ENCODE measurements around the gene CDCA8.
"Not testable (repeated sequence)": the region's sequence is repeated elsewhere in the genome, so short reads cannot be mapped to it uniquely, and the experiment has no call there.

The CDCA8 gene

GRCh38 chr1:37680933-37681332, 11.4 kb upstream of the CDCA8 start:
- H3K4me3 ChIP-seq (replicated peaks; ENCODE audit: low read depth, low read length), result no peak overlapping the region
- no peak for DNase-seq (ENCODE audit: extremely low read depth, insufficient read length)

DNA sequence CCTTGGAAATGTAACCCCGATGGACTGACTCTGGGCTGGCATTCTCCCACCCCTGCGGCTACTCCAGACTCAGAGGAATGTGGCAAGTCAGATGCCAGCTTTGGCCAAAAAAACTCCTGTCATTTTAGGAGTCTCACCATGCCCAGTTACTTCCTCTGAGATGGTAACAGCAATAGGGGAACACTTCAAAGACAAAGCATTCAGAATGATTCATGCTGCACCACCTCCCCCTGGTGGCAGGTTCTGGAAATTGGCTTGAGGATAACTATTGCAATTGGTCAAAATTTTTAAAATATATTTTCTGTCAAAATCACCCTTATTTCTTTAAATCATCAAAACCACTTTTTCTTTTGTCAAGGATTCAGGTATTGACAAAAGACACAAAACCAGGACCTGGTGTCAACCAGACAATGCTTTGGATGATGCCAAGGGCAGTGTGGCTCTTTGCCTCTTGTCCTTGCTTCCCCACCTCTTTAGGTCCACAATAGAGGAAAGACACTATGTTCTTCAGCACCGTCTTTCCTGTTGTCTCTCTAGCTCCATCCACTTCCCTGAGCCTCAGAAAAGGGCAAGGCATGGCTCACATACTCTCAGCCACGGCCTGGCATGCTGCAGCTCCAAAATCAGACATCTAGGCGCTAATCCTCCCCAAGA, 9.9 kb upstream of the CDCA8 start:
- TF ChIP-seq, protein P1, sequence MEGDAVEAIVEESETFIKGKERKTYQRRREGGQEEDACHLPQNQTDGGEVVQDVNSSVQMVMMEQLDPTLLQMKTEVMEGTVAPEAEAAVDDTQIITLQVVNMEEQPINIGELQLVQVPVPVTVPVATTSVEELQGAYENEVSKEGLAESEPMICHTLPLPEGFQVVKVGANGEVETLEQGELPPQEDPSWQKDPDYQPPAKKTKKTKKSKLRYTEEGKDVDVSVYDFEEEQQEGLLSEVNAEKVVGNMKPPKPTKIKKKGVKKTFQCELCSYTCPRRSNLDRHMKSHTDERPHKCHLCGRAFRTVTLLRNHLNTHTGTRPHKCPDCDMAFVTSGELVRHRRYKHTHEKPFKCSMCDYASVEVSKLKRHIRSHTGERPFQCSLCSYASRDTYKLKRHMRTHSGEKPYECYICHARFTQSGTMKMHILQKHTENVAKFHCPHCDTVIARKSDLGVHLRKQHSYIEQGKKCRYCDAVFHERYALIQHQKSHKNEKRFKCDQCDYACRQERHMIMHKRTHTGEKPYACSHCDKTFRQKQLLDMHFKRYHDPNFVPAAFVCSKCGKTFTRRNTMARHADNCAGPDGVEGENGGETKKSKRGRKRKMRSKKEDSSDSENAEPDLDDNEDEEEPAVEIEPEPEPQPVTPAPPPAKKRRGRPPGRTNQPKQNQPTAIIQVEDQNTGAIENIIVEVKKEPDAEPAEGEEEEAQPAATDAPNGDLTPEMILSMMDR (IDR thresholded peaks at IDR 0.05; ENCODE audit: insufficient read depth, low read length, poor library complexity, severe bottlenecking), result peak; percentile 83
- DNase-seq (ENCODE audit: extremely low read depth, insufficient read length), result peak; percentile 22
- H3K4me3 ChIP-seq (replicated peaks; ENCODE audit: low read depth, low read length), result no peak overlapping the region
- H3K36me3 ChIP-seq (ENCODE audit: control insufficient read depth, insufficient read depth, low read length), result peaks cover 11% of the 10 kb centered on the region
- no peaks in the 10 kb centered on the region for H3K27me3 ChIP-seq (replicated peaks; ENCODE audit: control insufficient read depth, insufficient read depth, low read length)

More at GRCh38 chr1:37680933-37681332, 11.4 kb upstream of the CDCA8 start:
- Histone ChIP-seq H3K27me3 (replicated peaks; ENCODE audit: control insufficient read depth, insufficient read depth, low read length) (no peaks in the 10 kb centered on the region), H3K36me3 (ENCODE audit: control insufficient read depth, insufficient read depth, low read length) (peaks cover 5% of the 10 kb centered on the region)
- TF ChIP-seq, protein P1 (IDR thresholded peaks at IDR 0.05; ENCODE audit: insufficient read depth, low read length, poor library complexity, severe bottlenecking), result no peak

GRCh38 chr1:37684182-37684581, 8.1 kb upstream of the CDCA8 start:
- not testable (repeated sequence) for H3K27me3 ChIP-seq (replicated peaks; ENCODE audit: control insufficient read depth, insufficient read depth, low read length); H3K4me3 ChIP-seq (replicated peaks; ENCODE audit: low read depth, low read length); DNase-seq (ENCODE audit: extremely low read depth, insufficient read length)
- H3K36me3 ChIP-seq (ENCODE audit: control insufficient read depth, insufficient read depth, low read length), result peaks cover 12% of the 10 kb centered on the region

- Histone ChIP-seq H3K27me3 (replicated peaks; ENCODE audit: control insufficient read depth, insufficient read depth, low read length) (no peaks in the 10 kb centered on the region), H3K4me3 (replicated peaks; ENCODE audit: low read depth, low read length) (no peak overlapping the region), H3K36me3 (ENCODE audit: control insufficient read depth, insufficient read depth, low read length) (peaks cover 12% of the 10 kb centered on the region)
- no peak for DNase-seq (ENCODE audit: extremely low read depth, insufficient read length)
- TF ChIP-seq, protein P1 (IDR thresholded peaks at IDR 0.05; ENCODE audit: insufficient read depth, low read length, poor library complexity, severe bottlenecking), result no peak
Measured at GRCh38 chr1:37685722-37686121, 6.6 kb upstream of the CDCA8 start.

DNA sequence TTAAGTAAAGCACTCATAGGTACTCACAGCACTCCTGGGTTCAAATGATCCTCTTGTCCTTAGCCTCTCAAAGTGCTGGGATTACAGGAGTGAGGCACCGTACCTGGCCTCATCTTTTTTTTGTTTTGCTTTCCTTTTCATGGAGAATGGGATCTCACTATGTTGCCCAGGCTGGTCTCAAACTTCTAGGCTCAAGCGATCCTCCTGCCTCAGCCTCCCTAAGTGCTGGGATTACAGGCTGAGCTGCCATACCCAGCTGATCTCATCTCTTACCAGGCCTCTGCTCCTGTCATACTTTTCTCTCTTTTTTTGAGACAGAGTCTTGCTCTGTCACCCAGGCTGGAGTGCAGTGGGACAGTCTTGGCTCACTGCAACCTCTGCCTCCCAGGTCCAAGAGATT, 4.6 kb upstream of the CDCA8 start:
- DNase-seq (ENCODE audit: extremely low read depth, insufficient read length); H3K4me3 ChIP-seq (replicated peaks; ENCODE audit: low read depth, low read length); H3K36me3 ChIP-seq (ENCODE audit: control insufficient read depth, insufficient read depth, low read length); H3K27me3 ChIP-seq (replicated peaks; ENCODE audit: control insufficient read depth, insufficient read depth, low read length): not testable (repeated sequence)

GRCh38 chr1:37688926-37689325, 3.4 kb upstream of the CDCA8 start:
- TF ChIP-seq, protein P1 (IDR thresholded peaks at IDR 0.05; ENCODE audit: insufficient read depth, low read length, poor library complexity, severe bottlenecking), result no peak
- DNase-seq (ENCODE audit: extremely low read depth, insufficient read length), result no peak
- Histone ChIP-seq H3K4me3 (replicated peaks; ENCODE audit: low read depth, low read length) (peak overlapping the region; percentile 90), H3K27me3 (replicated peaks; ENCODE audit: control insufficient read depth, insufficient read depth, low read length) (no peaks in the 10 kb centered on the region), H3K36me3 (ENCODE audit: control insufficient read depth, insufficient read depth, low read length) (peaks cover 9% of the 10 kb centered on the region)
